HCT116 (cell line): ENCODE results near the gene SP140L. TPM values are rescaled to one million over a fixed set of nuclear protein-coding genes. Genes with fewer than 3 reads are reported as not detected.
"Not testable (repeated sequence)": the region's sequence is repeated elsewhere in the genome, so short reads cannot be mapped to it uniquely, and the experiment has no call there.

Experiments used
- ATAC-seq: fragments of 200-7000 bp; cut with Tn5 transposase; 2 replicates; pipeline ENCODE4 v1.9.1; 2020; ENCODE audit warnings: mild to moderate bottlenecking, moderate library complexity
- BruUV-seq: library from RNA; stranded (reverse); fragments of 400-500 nt; replicated peaks from 2 replicates; lab custom pipeline; 2021; lab: Mats Ljungman, UMichigan
- CTCF ChIA-PET: fragments of 300-600 bp; sonication (Branson Sonifier 250); formaldehyde crosslinking; loops from one replicate; lab custom pipeline; 2021; ENCODE audit warnings: antibody characterized with exemption; lab: Charles Lee
- POLR2A ChIA-PET: fragments of 300-600, 350-600 bp; sonication (Branson Sonifier 250); formaldehyde crosslinking; loops from one replicate; lab custom pipeline; 2021; ENCODE audit warnings: antibody characterized with exemption; lab: Charles Lee
- RAD21 ChIA-PET, 2 experiments: fragments of 300-600 bp; sonication (Branson Sonifier 250); formaldehyde crosslinking; loops; one replicate each; lab custom pipeline; 2023; ENCODE audit warnings: low total read pairs in 2 of 2; ENCODE audit not compliant: uncharacterized antibody in 2 of 2, unreplicated experiment in 2 of 2, low non-redundant PET in 1 of 2; lab: Charles Lee
- DNase-seq: peaks from one replicate; pipeline ENCODE4 v3.0.0-alpha.2; 2010; ENCODE audit warnings: low read depth, low spot score
- H2AFZ ChIP-seq: fragments of 200-600 bp; shearing (Covaris generic), sonication (generic); 2 replicates; pipeline ENCODE4 v1.6.1; 2017; ENCODE audit warnings: low read depth, mixed run types, mixed read lengths, antibody characterized with exemption, low read length; ENCODE audit not compliant: poor library complexity, severe bottlenecking
- H3K27ac ChIP-seq: 2 replicates; pipeline ENCODE4 v1.5.1; 2012; ENCODE audit warnings: low read depth, low read length
- H3K27me3 ChIP-seq: fragments of 200-600 bp; sonication (generic); 2 replicates; pipeline ENCODE4 v1.6.1; 2016; ENCODE audit warnings: mixed run types, low read length, mixed read lengths; ENCODE audit not compliant: insufficient read depth
- H3K36me3 ChIP-seq, 2 experiments: fragments of 200-500 bp in 1 of 2; fragments of 200-600 bp in 1 of 2; sonication (Bioruptor generic) in 1 of 2; sonication (generic) in 1 of 2; 2 replicates each; pipeline versions ENCODE4 v1.5.1 to v1.6.1; 2014 to 2016; ENCODE audit warnings: low read length in 2 of 2, inconsistent platforms in 1 of 2, mixed read lengths in 1 of 2, mixed run types in 1 of 2; ENCODE audit not compliant: insufficient read depth in 2 of 2, control insufficient read depth in 1 of 2
- H3K4me1 ChIP-seq, 2 experiments: fragments of 200-600 bp in 1 of 2; sonication (generic) in 1 of 2; 2 replicates each; pipeline versions ENCODE4 v1.5.1 to v1.6.1; 2012 to 2017; ENCODE audit warnings: low read length in 2 of 2, inconsistent platforms in 1 of 2, mild to moderate bottlenecking in 1 of 2, mixed read lengths in 1 of 2, mixed run types in 1 of 2, moderate library complexity in 1 of 2; ENCODE audit not compliant: insufficient read depth in 2 of 2, control insufficient read depth in 1 of 2
- H3K4me2 ChIP-seq: fragments of 200-600 bp; sonication (generic); 2 replicates; pipeline ENCODE4 v1.6.1; 2017; ENCODE audit warnings: mixed run types, low read length, mixed read lengths
- H3K4me3 ChIP-seq, 2 experiments: fragments of 200-600 bp in 1 of 2; sonication (generic) in 1 of 2; replicated peaks in 1 of 2; 2 replicates each; pipeline ENCODE4 v1.5.1; 2011 to 2016; ENCODE audit warnings: low read length in 2 of 2, control low read depth in 1 of 2, low read depth in 1 of 2, mild to moderate bottlenecking in 1 of 2, mixed read lengths in 1 of 2, mixed run types in 1 of 2
- H3K79me2 ChIP-seq: fragments of 200-600 bp; sonication (generic); 2 replicates; pipeline ENCODE4 v1.6.1; 2017; ENCODE audit warnings: mild to moderate bottlenecking, mixed run types, low read length, moderate library complexity, mixed read lengths; ENCODE audit not compliant: insufficient read depth
- H3K9ac ChIP-seq: fragments of 200-600 bp; sonication (generic); 2 replicates; pipeline ENCODE4 v1.6.1; 2016; ENCODE audit warnings: low read length, mixed read lengths
- H3K9me2 ChIP-seq: fragments of 200-600 bp; sonication (generic), shearing (Covaris generic); 2 replicates; pipeline ENCODE4 v1.6.1; 2017; ENCODE audit warnings: mixed run types, mild to moderate bottlenecking, moderate library complexity; ENCODE audit not compliant: insufficient read depth
- H3K9me3 ChIP-seq, 2 experiments: fragments of 200-500 bp in 1 of 2; fragments of 200-600 bp in 1 of 2; sonication (Bioruptor generic) in 1 of 2; sonication (generic) in 1 of 2; 2 replicates each; pipeline ENCODE4 v1.6.1; 2014 to 2017; ENCODE audit warnings: low read length in 2 of 2, mixed read lengths in 2 of 2, inconsistent platforms in 1 of 2, low read depth in 1 of 2, mild to moderate bottlenecking in 1 of 2, mixed run types in 1 of 2, moderate library complexity in 1 of 2; ENCODE audit not compliant: control insufficient read depth in 1 of 2, insufficient read depth in 1 of 2
- H4K20me1 ChIP-seq: fragments of 200-600 bp; sonication (generic), shearing (Covaris generic); 2 replicates; pipeline ENCODE4 v1.6.1; 2017; ENCODE audit warnings: mixed run types, mild to moderate bottlenecking, moderate library complexity; ENCODE audit not compliant: insufficient read depth
- EGR1 ChIP-seq: IDR thresholded peaks from 2 replicates; pipeline ENCODE4 v1.6.1; 2012; ENCODE audit warnings: low read depth
- POLR2AphosphoS5 ChIP-seq: IDR thresholded peaks from 2 replicates; pipeline ENCODE4 v1.6.1; 2011; ENCODE audit warnings: mild to moderate bottlenecking, low read depth, low read length, moderate library complexity
- YY1 ChIP-seq: IDR thresholded peaks from 2 replicates; pipeline ENCODE4 v1.6.1; 2011; ENCODE audit warnings: low read length, low read depth, moderate library complexity, mild to moderate bottlenecking; ENCODE audit not compliant: insufficient replicate concordance; ENCODE audit errors: extremely low read depth
- intact Hi-C: fragments of 100-400 bp; cut with micrococcal nuclease; formaldehyde crosslinking; loops from 2 replicates; pipeline ENCODE4 v1.10.0; 2022
- total RNA-seq: library from RNA; stranded (reverse); gene quantifications from one replicate; pipeline ENCODE4 v1.2.1, GENCODE V29; 2021; ENCODE audit not compliant: unreplicated experiment

The SP140L gene
- total RNA-seq, 1 experiment from 2014 or later, result 28.9 TPM

DNA sequence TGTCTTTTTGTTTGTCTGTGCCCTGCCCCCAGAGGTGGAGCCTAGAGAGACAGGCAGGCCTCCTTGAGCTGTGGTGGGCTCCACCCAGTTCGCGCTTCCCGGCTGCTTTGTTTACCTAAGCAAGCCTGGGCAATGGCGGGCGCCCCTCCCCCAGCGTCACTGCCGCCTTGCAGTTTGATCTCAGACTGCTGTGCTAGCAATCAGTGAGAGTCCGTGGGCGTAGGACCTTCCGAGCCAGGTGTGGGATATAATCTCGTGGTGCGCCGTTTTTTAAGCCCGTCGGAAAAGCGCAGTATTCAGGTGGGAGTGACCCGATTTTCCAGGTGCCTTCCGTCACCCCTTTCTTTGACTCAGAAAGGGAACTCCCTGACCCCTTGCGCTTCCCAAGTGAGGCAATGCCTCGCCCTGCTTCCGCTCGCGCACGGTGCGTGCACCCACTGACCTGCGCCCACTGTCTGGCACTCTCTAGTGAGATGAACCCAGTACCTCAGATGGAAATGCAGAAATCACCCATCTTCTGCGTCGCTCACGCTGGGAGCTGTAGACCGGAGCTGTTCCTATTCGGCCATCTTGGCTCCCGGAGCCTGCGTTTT, 15.0 kb downstream of the SP140L start:
- H3K9ac ChIP-seq, result peak overlapping the region; percentile 71
- BruUV-seq, result TSS peak; percentile 60
- H4K20me1 ChIP-seq, H3K27me3 ChIP-seq, DNase-seq, CTCF ChIA-PET, H3K9me2 ChIP-seq, H3K36me3 ChIP-seq, ATAC-seq, H3K4me1 ChIP-seq, intact Hi-C loops, RAD21 ChIA-PET, H3K9me3 ChIP-seq: not testable (repeated sequence)
- peak overlapping the region; percentile 69 for H3K4me2 ChIP-seq
- peaks cover 46% of the 10 kb centered on the region for H3K79me2 ChIP-seq
- peak; percentile 69 for TF ChIP-seq EGR1
- TF ChIP-seq POLR2AphosphoS5, result peak; percentile 41; the same call in 1 of the 2 replicates
- TF ChIP-seq YY1, result peak; percentile 45
- peak overlapping the region; percentile 78 for H3K27ac ChIP-seq
- POLR2A ChIA-PET, result interaction anchor here (1.0 kb wide), 1 partner anchor 15 kb away, joined by 5 read pairs; the partner anchor contains the start of gene SP140L
- H3K4me3 ChIP-seq, result peak overlapping the region; percentile 50 to 70
- H2AFZ ChIP-seq, result peak overlapping the region; percentile 80

DNA sequence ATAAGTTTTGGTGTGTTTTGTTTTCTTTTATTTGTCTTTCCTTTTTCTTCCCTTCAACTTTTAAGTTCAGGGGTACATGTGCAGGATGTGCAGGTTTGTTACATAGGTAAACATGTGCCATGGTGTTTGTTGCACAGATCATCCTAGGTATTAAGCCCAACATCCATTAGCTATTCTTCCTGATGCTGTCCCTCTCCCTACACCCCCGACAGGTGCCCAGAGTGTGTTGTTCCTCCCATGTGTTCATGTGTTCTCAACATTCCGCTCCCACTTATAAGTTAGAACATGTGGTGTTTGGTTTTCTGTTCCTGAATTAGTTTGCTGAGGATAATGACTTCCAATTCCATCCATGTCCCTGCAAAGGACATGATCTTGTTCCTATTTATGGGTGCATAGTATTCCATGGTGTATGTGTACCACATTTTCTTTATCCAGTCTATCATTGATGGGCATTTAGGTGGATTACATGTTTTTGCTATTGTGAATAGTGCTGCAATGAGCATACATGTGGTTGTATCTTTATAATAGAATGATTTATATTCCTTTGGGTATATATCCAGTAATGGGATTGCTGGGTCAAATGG, 16.1 kb downstream of the SP140L start:
- Histone ChIP-seq H3K4me1 (peaks cover 0 to 19% of the 10 kb centered on the region in 2 experiments; a peak in 3 of 4 replicates), H3K79me2 (peaks cover 57% of the 10 kb centered on the region), H3K9ac (peak overlapping the region; percentile 71), H3K4me2 (peak overlapping the region; percentile 69), H3K4me3 (peak overlapping the region; percentile 50 to 70), H3K27ac (peak overlapping the region; percentile 78; the same call in 1 of the 2 replicates)
- ATAC-seq, H3K36me3 ChIP-seq, H4K20me1 ChIP-seq, CTCF ChIA-PET, H3K27me3 ChIP-seq, H3K9me3 ChIP-seq, BruUV-seq, RAD21 ChIA-PET, H3K9me2 ChIP-seq, intact Hi-C loops, DNase-seq, H2AFZ ChIP-seq: not testable (repeated sequence)
- POLR2A ChIA-PET, result interaction anchor here (1.0 kb wide), 1 partner anchor 16 kb away, joined by 5 read pairs; the partner anchor contains the start of gene SP140L
